H1 (cell line): ENCODE measurements around the gene C14orf93. TPM values are rescaled to one million over a fixed set of nuclear protein-coding genes. Genes with fewer than 3 reads are reported as not detected.

Experiments
- CTCF ChIA-PET: fragments of 300-600 bp; sonication (Branson Sonifier 250); formaldehyde crosslinking; loops from one replicate; lab custom pipeline; 2021; ENCODE audit not compliant: partially characterized antibody; lab: Charles Lee
- POLR2A ChIA-PET: fragments of 300-600 bp; sonication (Branson Sonifier 250); formaldehyde crosslinking; loops from one replicate; lab custom pipeline; 2021; ENCODE audit warnings: inconsistent platforms; ENCODE audit not compliant: partially characterized antibody; lab: Charles Lee
- DNase-seq, 2 experiments: peaks; one replicate each; pipeline versions ENCODE4 v3.0.0 to v3.0.0-alpha.2; 2010 to 2022; ENCODE audit warnings: low spot score in 2 of 2, low read depth in 1 of 2, mixed read lengths in 1 of 2
- FAIRE-seq: peaks from 2 replicates; lab custom pipeline; 2011; peaks lifted over from hg19 to GRCh38; lab: Jason Lieb, UNC
- H2AFZ ChIP-seq: 2 replicates; pipeline ENCODE4 v1.8.1; 2012; ENCODE audit warnings: low read length, inconsistent platforms
- H2AK5ac ChIP-seq: 2 replicates; pipeline ENCODE4 v1.6.1; 2013; ENCODE audit warnings: low read depth, low read length
- H2BK120ac ChIP-seq: replicated peaks from 2 replicates; pipeline ENCODE3; 2013; ENCODE audit warnings: low read depth, low read length, inconsistent platforms
- H2BK12ac ChIP-seq: 2 replicates; pipeline ENCODE4 v1.6.1; 2013; ENCODE audit warnings: low read depth, low read length
- H2BK15ac ChIP-seq: 2 replicates; pipeline ENCODE4 v1.6.1; 2013; ENCODE audit warnings: low read length
- H2BK20ac ChIP-seq: 2 replicates; pipeline ENCODE4 v1.6.1; 2013; ENCODE audit warnings: low read length
- H2BK5ac ChIP-seq: 2 replicates; pipeline ENCODE4 v1.6.1; 2013; ENCODE audit warnings: low read depth, low read length
- H3K14ac ChIP-seq: 2 replicates; pipeline ENCODE4 v1.6.1; 2013; ENCODE audit warnings: inconsistent platforms; ENCODE audit not compliant: insufficient read length
- H3K18ac ChIP-seq: 2 replicates; pipeline ENCODE4 v1.6.1; 2013; ENCODE audit warnings: low read length; ENCODE audit errors: extremely low read depth
- H3K23ac ChIP-seq: 2 replicates; pipeline ENCODE4 v1.6.1; 2013; ENCODE audit warnings: inconsistent platforms; ENCODE audit not compliant: insufficient read length
- H3K23me2 ChIP-seq: 2 replicates; pipeline ENCODE4 v1.6.1; 2013; ENCODE audit warnings: low read depth, low read length
- H3K27ac ChIP-seq: 2 replicates; pipeline ENCODE4 v1.6.1; 2011; ENCODE audit warnings: low read depth, low read length, inconsistent platforms
- H3K27me3 ChIP-seq, 4 experiments: replicated peaks in 1 of 4; 1 replicate in 1 of 4; 2 replicates in 3 of 4; pipeline versions ENCODE4 v1.6.1 to v1.8.1; 2011 to 2013; ENCODE audit warnings: low read length in 3 of 4, mild to moderate bottlenecking in 3 of 4, inconsistent platforms in 2 of 4, mixed read lengths in 2 of 4, moderate library complexity in 1 of 4; ENCODE audit not compliant: control insufficient read depth in 3 of 4, insufficient read depth in 3 of 4; ENCODE audit errors: extremely low read depth in 1 of 4
- H3K36me3 ChIP-seq, 4 experiments: 2 replicates each; pipeline versions ENCODE4 v1.6.1 to v1.8.1; 2011 to 2013; ENCODE audit warnings: mild to moderate bottlenecking in 4 of 4, low read length in 3 of 4, moderate library complexity in 2 of 4, control low read depth in 1 of 4, inconsistent platforms in 1 of 4; ENCODE audit not compliant: insufficient read depth in 4 of 4, control insufficient read depth in 2 of 4
- H3K4ac ChIP-seq: replicated peaks from 2 replicates; pipeline ENCODE3; 2013; ENCODE audit warnings: low read length, low read depth, mixed read lengths, inconsistent platforms; ENCODE audit not compliant: insufficient read length
- H3K4me1 ChIP-seq, 4 experiments: replicated peaks in 1 of 4; 1 replicate in 1 of 4; 2 replicates in 3 of 4; pipeline versions ENCODE4 v1.6.1 to v1.8.1; 2011 to 2013; ENCODE audit warnings: low read length in 3 of 4, inconsistent platforms in 2 of 4, mixed read lengths in 1 of 4; ENCODE audit not compliant: insufficient read depth in 4 of 4, control insufficient read depth in 3 of 4
- H3K4me2 ChIP-seq, 2 experiments: 2 replicates each; pipeline versions ENCODE4 v1.6.1 to v1.8.1; 2011 to 2013; ENCODE audit warnings: low read depth in 2 of 2, low read length in 2 of 2, control low read depth in 1 of 2, inconsistent platforms in 1 of 2, mild to moderate bottlenecking in 1 of 2; ENCODE audit not compliant: insufficient read depth in 1 of 2
- H3K4me3 ChIP-seq, 4 experiments: fragments of 200-600, 300-600 bp in 1 of 4; sonication (generic), shearing (Covaris generic), sonication (Bioruptor Twin) in 1 of 4; 2 replicates each; pipeline versions ENCODE4 v1.5.1 to v1.8.1; 2011 to 2016; ENCODE audit warnings: low read length in 4 of 4, low read depth in 3 of 4, control low read depth in 2 of 4, inconsistent platforms in 2 of 4, mild to moderate bottlenecking in 2 of 4, mixed read lengths in 1 of 4, moderate library complexity in 1 of 4; ENCODE audit not compliant: insufficient read depth in 2 of 4; ENCODE audit errors: extremely low read depth in 1 of 4
- H3K56ac ChIP-seq: replicated peaks from 2 replicates; pipeline ENCODE3; 2013; ENCODE audit warnings: low read depth, mild to moderate bottlenecking, mixed read lengths, low read length, inconsistent platforms; ENCODE audit not compliant: insufficient read length
- H3K79me1 ChIP-seq: 2 replicates; pipeline ENCODE4 v1.6.1; 2013; ENCODE audit warnings: low read depth, low read length, control low read depth
- H3K79me2 ChIP-seq, 2 experiments: 2 replicates each; pipeline versions ENCODE4 v1.6.1 to v1.8.1; 2012 to 2013; ENCODE audit warnings: low read length in 2 of 2, mild to moderate bottlenecking in 2 of 2, inconsistent platforms in 1 of 2; ENCODE audit not compliant: insufficient read depth in 2 of 2, control insufficient read depth in 1 of 2
- H3K9ac ChIP-seq, 4 experiments: replicated peaks in 1 of 4; 1 replicate in 1 of 4; 2 replicates in 3 of 4; pipeline versions ENCODE4 v1.6.1 to v1.8.1; 2011 to 2013; ENCODE audit warnings: low read depth in 3 of 4, low read length in 3 of 4, control low read depth in 2 of 4, mild to moderate bottlenecking in 2 of 4, moderate library complexity in 2 of 4, inconsistent platforms in 1 of 4; ENCODE audit errors: extremely low read depth in 1 of 4
- H3K9me3 ChIP-seq, 2 experiments: 2 replicates each; pipeline versions ENCODE4 v1.6.1 to v1.8.1; 2012 to 2013; ENCODE audit warnings: mild to moderate bottlenecking in 2 of 2, moderate library complexity in 2 of 2, control low read depth in 1 of 2, inconsistent platforms in 1 of 2, low read depth in 1 of 2, low read length in 1 of 2, mixed read lengths in 1 of 2; ENCODE audit not compliant: insufficient read depth in 2 of 2
- H4K20me1 ChIP-seq, 2 experiments: replicated peaks in 1 of 2; 2 replicates each; pipeline versions ENCODE3 to v1.8.1; 2011 to 2013; ENCODE audit warnings: inconsistent platforms in 2 of 2, low read length in 2 of 2, mild to moderate bottlenecking in 1 of 2; ENCODE audit not compliant: insufficient read depth in 2 of 2, control insufficient read depth in 1 of 2
- H4K5ac ChIP-seq: 2 replicates; pipeline ENCODE4 v1.6.1; 2013; ENCODE audit warnings: low read length, low read depth, mixed read lengths, inconsistent platforms; ENCODE audit not compliant: insufficient read length
- H4K8ac ChIP-seq: 2 replicates; pipeline ENCODE4 v1.8.0; 2013; ENCODE audit warnings: mild to moderate bottlenecking, moderate library complexity, low read length, inconsistent platforms; ENCODE audit not compliant: insufficient read depth; ENCODE audit errors: extremely low read depth
- H4K91ac ChIP-seq: replicated peaks from 2 replicates; pipeline ENCODE3; 2013; ENCODE audit warnings: low read length, mixed read lengths, inconsistent platforms; ENCODE audit not compliant: insufficient read length
- BRCA1 ChIP-seq: IDR thresholded peaks from 2 replicates; pipeline ENCODE4 v1.6.1; 2012; ENCODE audit warnings: low read depth, low read length, improper control_type of control experiment
- CBX8 ChIP-seq: fragments of 300-800, 300-1000 bp; sonication (generic); IDR thresholded peaks from 2 replicates; pipeline ENCODE4 v1.7.1; 2016; ENCODE audit warnings: low read depth, low read length, borderline replicate concordance
- KDM4A ChIP-seq: IDR thresholded peaks from one replicate; pipeline ENCODE4 v1.7.1; 2012; ENCODE audit warnings: low read depth, mild to moderate bottlenecking, moderate library complexity, low read length, inconsistent platforms; ENCODE audit not compliant: severe bottlenecking
- MAFK ChIP-seq: IDR thresholded peaks from 2 replicates; pipeline ENCODE4 v1.6.1; 2012; ENCODE audit warnings: low read depth, mild to moderate bottlenecking, improper control_type of control experiment, low read length
- PHF8 ChIP-seq: fragments of 200-600 bp; sonication (generic); conservative IDR thresholded peaks from 2 replicates; pipeline ENCODE4 v1.7.1; 2012; ENCODE audit warnings: low read depth, mild to moderate bottlenecking, inconsistent platforms, low read length, moderate library complexity
- POLR2A ChIP-seq, 2 experiments: IDR thresholded peaks; 1 replicate in 1 of 2; 2 replicates in 1 of 2; pipeline ENCODE4 v1.6.1; 2011; ENCODE audit warnings: low read depth in 2 of 2, low read length in 2 of 2, mild to moderate bottlenecking in 2 of 2; ENCODE audit errors: control extremely low read depth in 1 of 2
- POLR2AphosphoS5 ChIP-seq: IDR thresholded peaks from 2 replicates; pipeline ENCODE4 v1.6.1; 2011; ENCODE audit warnings: low read depth, low read length
- SIN3A ChIP-seq, 2 experiments: IDR thresholded peaks in 1 of 2; conservative IDR thresholded peaks in 1 of 2; 2 replicates each; pipeline ENCODE4 v1.6.1; 2011 to 2012; ENCODE audit warnings: low read length in 2 of 2, improper control_type of control experiment in 1 of 2, low read depth in 1 of 2, mild to moderate bottlenecking in 1 of 2
- SIX5 ChIP-seq: IDR thresholded peaks from 2 replicates; pipeline ENCODE4 v1.6.1; 2011; ENCODE audit warnings: mild to moderate bottlenecking, low read depth, low read length
- TAF1 ChIP-seq: IDR thresholded peaks from 2 replicates; pipeline ENCODE4 v1.6.1; 2011; ENCODE audit warnings: mild to moderate bottlenecking, low read depth, low read length
- TAF7 ChIP-seq: optimal IDR thresholded peaks from 2 replicates; pipeline ENCODE3; 2011; ENCODE audit warnings: low read depth, mild to moderate bottlenecking, inconsistent platforms, low read length, moderate library complexity, borderline replicate concordance
- TEAD4 ChIP-seq: IDR thresholded peaks from 2 replicates; pipeline ENCODE4 v1.6.1; 2012; ENCODE audit warnings: low read depth, low read length, inconsistent platforms, mixed read lengths
- WGBS, 2 experiments: shearing (Covaris generic) in 1 of 2; methylation state at CpG; one replicate each; pipeline versions ENCODE4 v1.1.6 to v1.1.7; 2013 to 2015; ENCODE audit warnings: low lambda C conversion rate in 2 of 2, mixed read lengths in 2 of 2, inconsistent platforms in 1 of 2, low coverage in 1 of 2, missing lambda C conversion rate in 1 of 2; ENCODE audit not compliant: insufficient replicate concordance in 2 of 2, insufficient coverage in 1 of 2, insufficient read length in 1 of 2; ENCODE audit errors: extremely low coverage in 1 of 2, missing lambda C conversion rate in 1 of 2; 5-methylcytosine and 5-hydroxymethylcytosine counted together
- polyA plus RNA-seq, 7 experiments: library from polyadenylated mRNA; depleted of rRNA in 3 of 7; stranded (reverse) in 5 of 7; unstranded in 2 of 7; fragments of >200 nt in 5 of 7; fragments of 200-250 nt in 2 of 7; gene quantifications; 1 replicate in 5 of 7; 2 replicates in 1 of 7; 4 replicates in 1 of 7; pipeline versions ENCODE4 v1.2.1 to v1.2.3, GENCODE V29; 2011 to 2013; ENCODE audit warnings: missing spikeins in 2 of 7, mixed read lengths in 2 of 7
- total RNA-seq: library from RNA; stranded (reverse); fragmentation: NEBNext Ultra II Directional; extraction: Animal tissue kit (Norgen Biotek cat#: 25700); gene quantifications from 2 replicates; pipeline ENCODE4 v1.2.1, GENCODE V29; 2021

C14orf93 gene
- total and polyA plus RNA-seq, 2 of the 8 experiments (the other 6 are each of a cell fraction or from before 2014, with no cell fraction given): 7.8 to 8.2 TPM

GRCh38 chr14:22980672-22981089, 29.3 kb downstream of the C14orf93 start:
- DNase-seq (peak in 1 of 2 experiments; percentile 80), FAIRE-seq (no peak)
- Histone ChIP-seq H4K5ac (peak overlapping the region; percentile 50), H3K27me3 (peaks cover 0 to 9% (median 4%) of the 10 kb centered on the region in 4 experiments; a peak in 2 of 7 replicates), H3K79me1 (no peaks in the 10 kb centered on the region), H4K8ac (peak overlapping the region; percentile 95; the same call in 1 of the 2 replicates), H3K27ac (peak overlapping the region; percentile 84), H4K91ac (peak overlapping the region; percentile 47), H3K9ac (peak overlapping the region; percentile 74 to 84 (median 76)), H3K4me1 (peaks cover 28 to 34% (median 31%) of the 10 kb centered on the region in 4 experiments), H2BK20ac (peak overlapping the region; percentile 32; the same call in 1 of the 2 replicates), H2BK5ac (peak overlapping the region; percentile 10; the same call in 1 of the 2 replicates), H3K14ac (no peak overlapping the region), H2BK12ac (peak overlapping the region; percentile 45; the same call in 1 of the 2 replicates), H2AFZ (no peak overlapping the region), H2BK15ac (no peak overlapping the region), H3K4ac (no peak overlapping the region), H3K9me3 (peaks cover 2 to 4% of the 10 kb centered on the region in 2 experiments; a peak in 1 of 4 replicates), H3K23ac (no peak overlapping the region), H2BK120ac (no peak overlapping the region), H3K4me2 (peak overlapping the region; percentile 81 to 93), H3K36me3 (peaks cover 0 to 30% (median 8%) of the 10 kb centered on the region in 4 experiments; a peak in 4 of 8 replicates), H4K20me1 (no peaks in the 10 kb centered on the region), H3K23me2 (peaks cover 16% of the 10 kb centered on the region), H3K56ac (no peak overlapping the region), H2AK5ac (0 out of 2 replicates have a peak overlapping the region, but pooled peaks have one; percentile 55), H3K79me2 (peaks cover 0 to 54% of the 10 kb centered on the region in 2 experiments; a peak in 2 of 4 replicates), H3K18ac (peak overlapping the region; percentile 88; the same call in 1 of the 2 replicates), H3K4me3 (peak overlapping the region; percentile 72 to 94 (median 76))
- WGBS, 2 experiments: 0% methylated on average over 5 of the region's 41 CpGs; no CpG with 5 or more reads in 1 of the 2 experiments
- ChIA-PET CTCF (interaction anchor here (1.6 to 23.0 kb wide), 5 partner anchors 5 to 70 kb away, joined by 5 to 785 read pairs (median 111); partner anchors contain the start of genes CDH24, PRMT5 and PSMB11), POLR2A (interaction anchor here (1.0 to 13.2 kb wide), 14 partner anchors 10 to 159 kb away, joined by 3 to 133 read pairs (median 10); partner anchors contain the start of genes CDH24, HAUS4, PRMT5 and PSMB11)
- TF ChIP-seq BRCA1: no peak
- 0 out of 4 replicates have a peak, but pooled peaks of 1 of the 2 experiments have one; percentile 26 for TF ChIP-seq SIN3A (conservative IDR thresholded peaks at IDR 0.05 in 1 of 2, IDR thresholded peaks at IDR 0.05 in 1 of 2; ENCODE audit: low read depth in 1 of 2, low read length in 2 of 2)
- TF ChIP-seq PHF8: peak; percentile 47; the same call in 1 of the 2 replicates
- peak; percentile 49 for TF ChIP-seq TAF7
- TF ChIP-seq SIX5: no peak
- no peak for TF ChIP-seq CBX8
- peak; percentile 4 for TF ChIP-seq KDM4A
- peak; percentile 96 for TF ChIP-seq TEAD4
- TF ChIP-seq TAF1: peak; percentile 70
- TF ChIP-seq POLR2A (IDR thresholded peaks at IDR 0.05; ENCODE audit: control extremely low read depth in 1 of 2, low read depth in 2 of 2, low read length in 2 of 2): peak; percentile 67 to 90
- TF ChIP-seq POLR2AphosphoS5: peak; percentile 73
- no peak for TF ChIP-seq MAFK
